Ascending aorta (tissue), 2 donors: ENCODE measurements around the gene HRK. TPM values are rescaled to one million over a fixed set of nuclear protein-coding genes. Genes with fewer than 3 reads are reported as not detected.

Experiments
- DNase-seq, 2 donors: peaks; one replicate each; pipeline ENCODE4 v3.0.0-alpha.2; 2019; ENCODE audit warnings: low spot score in 2 of 2
- H3K27ac ChIP-seq, 2 donors: fragments of 200-600 bp; sonication (generic); one replicate each; pipeline ENCODE4 v1.5.1; 2016 to 2017; ENCODE audit warnings: mild to moderate bottlenecking in 1 of 2
- H3K27me3 ChIP-seq: fragments of 200-600 bp; sonication (generic); one replicate; pipeline ENCODE4 v1.5.1; 2017
- H3K36me3 ChIP-seq, 2 donors: fragments of 200-600 bp; sonication (generic); one replicate each; pipeline ENCODE4 v1.5.1; 2016
- H3K4me1 ChIP-seq, 2 donors: fragments of 200-600 bp; sonication (generic); one replicate each; pipeline ENCODE4 v1.5.1; 2016 to 2017; ENCODE audit warnings: mild to moderate bottlenecking in 1 of 2
- H3K4me3 ChIP-seq, 2 donors: fragments of 200-600 bp; sonication (generic); one replicate each; pipeline ENCODE4 v1.5.1; 2016 to 2017; ENCODE audit warnings: mild to moderate bottlenecking in 1 of 2
- H3K9me3 ChIP-seq, 2 donors: fragments of 200-600 bp; sonication (generic); one replicate each; pipeline ENCODE4 v1.5.1; 2016
- intact Hi-C: fragments of 100-400 bp; cut with DNase I; formaldehyde crosslinking; loops from one replicate; pipeline ENCODE4 v1.15.1; 2023
- total RNA-seq: library from RNA; depleted of rRNA; stranded (reverse); fragments of >200 nt; gene quantifications from one replicate; pipeline ENCODE4 v1.1.0, GENCODE V29; 2016
- TF ChIP-seq, protein P1 (sequence below), 3 experiments: fragments of 200-600 bp in 2 of 3; fragments of 450-650 bp in 1 of 3; sonication (generic) in 2 of 3; IDR thresholded peaks; one replicate each; pipeline ENCODE4 v1.5.1; 2016 to 2019; ENCODE audit warnings: antibody characterized with exemption in 3 of 3, mild to moderate bottlenecking in 1 of 3, moderate library complexity in 1 of 3

The HRK gene
- total RNA-seq, 1 donor from 2014 or later: not detected

DNA sequence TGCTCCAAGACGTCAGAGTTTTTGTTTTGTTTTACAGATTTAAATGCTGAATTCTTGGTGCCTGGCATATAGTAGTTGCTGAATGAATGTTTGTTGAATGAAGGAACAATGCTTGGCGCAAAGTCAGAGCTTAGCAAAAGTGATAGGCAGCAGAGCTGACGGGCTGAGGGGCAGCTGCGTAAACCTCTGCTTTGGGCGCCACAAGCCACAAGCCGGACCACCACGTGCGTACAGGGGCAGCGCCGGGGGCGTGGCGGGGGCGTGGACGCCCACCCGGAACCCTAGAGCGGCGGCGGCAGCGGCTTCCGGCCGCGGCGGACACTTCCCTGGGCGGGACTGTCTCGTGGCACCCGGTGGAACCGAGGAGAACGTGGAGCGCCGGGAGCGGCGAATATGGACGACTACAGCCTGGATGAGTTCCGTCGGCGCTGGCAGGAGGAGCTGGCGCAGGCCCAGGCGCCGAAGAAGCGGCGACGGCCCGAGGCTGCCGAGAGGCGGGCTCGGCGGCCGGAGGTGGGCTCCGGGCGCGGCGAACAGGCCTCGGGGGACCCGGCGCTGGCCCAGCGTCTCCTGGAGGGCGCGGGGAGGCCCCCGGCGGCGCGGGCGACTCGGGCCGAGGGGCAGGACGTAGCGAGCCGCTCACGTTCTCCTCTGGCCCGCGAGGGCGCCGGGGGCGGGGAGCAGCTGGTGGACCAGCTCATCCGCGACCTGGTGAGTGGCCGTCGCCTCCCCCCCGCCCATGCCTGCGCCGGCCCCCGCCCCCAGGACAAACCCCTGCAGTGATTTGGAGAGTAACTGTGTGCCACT lies 29.6 kb upstream of the HRK start, which contains the start of gene FBXW8:
FBXW8 (plus strand) TSS at position 306 of the 807 bp plus-strand sequence; CDS start at position 394, 88 bp downstream.
- peak within 1 kb of the TSS; percentile 94 to 100 for H3K4me3 ChIP-seq
- no peaks in the 10 kb centered on the region for H3K27me3 ChIP-seq
- TF ChIP-seq, protein P1, sequence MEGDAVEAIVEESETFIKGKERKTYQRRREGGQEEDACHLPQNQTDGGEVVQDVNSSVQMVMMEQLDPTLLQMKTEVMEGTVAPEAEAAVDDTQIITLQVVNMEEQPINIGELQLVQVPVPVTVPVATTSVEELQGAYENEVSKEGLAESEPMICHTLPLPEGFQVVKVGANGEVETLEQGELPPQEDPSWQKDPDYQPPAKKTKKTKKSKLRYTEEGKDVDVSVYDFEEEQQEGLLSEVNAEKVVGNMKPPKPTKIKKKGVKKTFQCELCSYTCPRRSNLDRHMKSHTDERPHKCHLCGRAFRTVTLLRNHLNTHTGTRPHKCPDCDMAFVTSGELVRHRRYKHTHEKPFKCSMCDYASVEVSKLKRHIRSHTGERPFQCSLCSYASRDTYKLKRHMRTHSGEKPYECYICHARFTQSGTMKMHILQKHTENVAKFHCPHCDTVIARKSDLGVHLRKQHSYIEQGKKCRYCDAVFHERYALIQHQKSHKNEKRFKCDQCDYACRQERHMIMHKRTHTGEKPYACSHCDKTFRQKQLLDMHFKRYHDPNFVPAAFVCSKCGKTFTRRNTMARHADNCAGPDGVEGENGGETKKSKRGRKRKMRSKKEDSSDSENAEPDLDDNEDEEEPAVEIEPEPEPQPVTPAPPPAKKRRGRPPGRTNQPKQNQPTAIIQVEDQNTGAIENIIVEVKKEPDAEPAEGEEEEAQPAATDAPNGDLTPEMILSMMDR (IDR thresholded peaks at IDR 0.05): no peak
- peaks cover 3 to 12% of the 10 kb centered on the region in 2 donors for H3K4me1 ChIP-seq
- intact Hi-C loops: no loop called here
- DNase-seq: peak in 1 of 2 donors; percentile 80
- peak within 1 kb of the TSS; percentile 78 to 89 for H3K27ac ChIP-seq
- H3K36me3 ChIP-seq: no peaks in the 10 kb centered on the region
- no peaks in the 10 kb centered on the region for H3K9me3 ChIP-seq

- Histone ChIP-seq H3K4me3 (peak overlapping the region; percentile 94 to 100), H3K9me3 (no peaks in the 10 kb centered on the region), H3K27me3 (no peaks in the 10 kb centered on the region), H3K4me1 (peaks cover 3 to 12% of the 10 kb centered on the region in 2 donors), H3K36me3 (no peaks in the 10 kb centered on the region), H3K27ac (peak overlapping the region in 1 of 2 donors; percentile 78)
- DNase-seq: no peak
- TF ChIP-seq, protein P1 (IDR thresholded peaks at IDR 0.05): no peak
- intact Hi-C loops: no loop called here
These were observed 29.0 kb upstream of the HRK start for GRCh38 chr12:116910280-116910644.

DNA sequence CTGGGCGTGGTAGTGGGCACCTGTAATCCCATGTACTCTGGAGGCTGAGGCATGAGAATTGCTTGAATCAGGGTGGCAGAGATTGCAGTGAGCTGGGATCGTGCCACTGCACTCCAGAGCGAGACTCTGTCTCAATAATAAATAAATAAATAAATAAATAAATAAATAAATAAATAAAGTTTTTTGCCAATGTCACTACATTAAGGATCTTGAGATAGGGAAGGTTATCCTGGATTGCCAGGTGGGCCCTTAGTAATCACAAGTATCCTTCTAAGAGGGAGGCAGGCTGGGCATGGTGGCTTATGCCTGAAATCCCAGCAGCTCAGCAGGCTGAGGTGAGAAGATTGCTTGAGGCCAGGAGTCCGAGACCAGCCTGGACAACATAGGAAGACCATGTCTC lies 25.0 kb upstream of the HRK start:
- TF ChIP-seq, protein P1 (IDR thresholded peaks at IDR 0.05): no peak
- Histone ChIP-seq H3K9me3 (no peaks in the 10 kb centered on the region), H3K4me1 (peaks cover 2 to 3% of the 10 kb centered on the region in 2 donors), H3K27ac (no peak overlapping the region), H3K4me3 (no peak overlapping the region), H3K27me3 (no peaks in the 10 kb centered on the region), H3K36me3 (no peaks in the 10 kb centered on the region)
- no peak for DNase-seq
- intact Hi-C loops: no loop called here

GRCh38 chr12:116903818-116904217 lies 22.6 kb upstream of the HRK start:
- intact Hi-C loops: no loop called here
- TF ChIP-seq, protein P1 (IDR thresholded peaks at IDR 0.05): no peak
- H3K9me3 ChIP-seq: no peaks in the 10 kb centered on the region
- no peak overlapping the region for H3K27ac ChIP-seq
- no peak overlapping the region for H3K4me3 ChIP-seq
- H3K4me1 ChIP-seq: no peaks in the 10 kb centered on the region
- DNase-seq: no peak
- H3K27me3 ChIP-seq: no peaks in the 10 kb centered on the region
- H3K36me3 ChIP-seq: no peaks in the 10 kb centered on the region

DNA sequence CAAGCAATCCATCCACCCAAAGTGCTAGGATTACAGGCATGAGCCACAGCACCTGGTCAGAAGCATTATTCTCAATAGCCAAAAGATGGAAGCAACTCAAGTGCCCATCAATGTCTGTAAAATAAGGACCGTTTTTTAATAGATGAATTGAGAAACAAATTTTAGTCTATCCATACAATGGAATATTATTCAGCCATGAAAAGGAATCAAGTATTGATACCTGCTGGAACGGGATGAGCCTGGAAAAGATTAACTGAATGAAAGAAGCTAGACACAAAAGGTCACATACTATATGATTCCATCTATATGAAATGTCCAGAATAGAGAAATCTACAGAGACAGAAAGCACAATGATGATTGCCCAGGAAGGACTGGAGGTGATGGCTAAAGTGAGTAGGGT lies 20.4 kb upstream of the HRK start:
- Histone ChIP-seq H3K4me1 (no peaks in the 10 kb centered on the region), H3K9me3 (no peaks in the 10 kb centered on the region), H3K4me3 (no peak overlapping the region), H3K27me3 (no peaks in the 10 kb centered on the region), H3K36me3 (no peaks in the 10 kb centered on the region), H3K27ac (no peak overlapping the region)
- intact Hi-C loops: no loop called here
- no peak for DNase-seq
- TF ChIP-seq, protein P1 (IDR thresholded peaks at IDR 0.05): no peak
